WTC11 (cell line): ENCODE results near the gene TNFAIP8L1. TPM values are rescaled to one million over a fixed set of nuclear protein-coding genes. Genes with fewer than 3 reads are reported as not detected.

Experiments used
- ATAC-seq: fragments of 200-7000 bp; cut with Tn5 transposase; 2 replicates; pipeline ENCODE4 v1.10.0; 2021; ENCODE audit warnings: mild to moderate bottlenecking, moderate library complexity
- CTCF ChIA-PET: fragments of 300-600 bp; sonication (Branson Sonifier 250); formaldehyde crosslinking; loops from one replicate; lab custom pipeline; 2021; ENCODE audit warnings: antibody characterized with exemption; lab: Charles Lee
- POLR2A ChIA-PET: fragments of 350-600 bp; sonication (Branson Sonifier 250); formaldehyde crosslinking; loops from one replicate; lab custom pipeline; 2021; ENCODE audit warnings: antibody characterized with exemption; lab: Charles Lee
- DNase-seq: peaks from one replicate; pipeline ENCODE4 v3.0.0; 2021; ENCODE audit warnings: low spot score
- H3K27ac Mint-ChIP-seq: 2 replicates; pipeline ENCODE4 v1.8.0; 2021; ENCODE audit warnings: mixed read lengths
- H3K27me3 Mint-ChIP-seq: 2 replicates; pipeline ENCODE4 v1.8.0; 2021; ENCODE audit warnings: low read depth, mild to moderate bottlenecking, moderate library complexity, mixed read lengths
- H3K36me3 Mint-ChIP-seq: 2 replicates; pipeline ENCODE4 v1.8.0; 2021; ENCODE audit warnings: mixed read lengths
- H3K4me1 Mint-ChIP-seq: 2 replicates; pipeline ENCODE4 v1.8.0; 2022; ENCODE audit warnings: mixed read lengths
- H3K4me3 Mint-ChIP-seq: 2 replicates; pipeline ENCODE4 v1.8.0; 2021; ENCODE audit warnings: mild to moderate bottlenecking, moderate library complexity, mixed read lengths
- H3K9me3 Mint-ChIP-seq: 2 replicates; pipeline ENCODE4 v1.8.0; 2021; ENCODE audit warnings: mixed read lengths
- ATF1 ChIP-seq: sonication (generic); formaldehyde crosslinking; IDR thresholded peaks from 2 replicates; pipeline ENCODE4 v1.8.1; 2023; ENCODE audit warnings: mild to moderate bottlenecking, moderate library complexity, missing genetic modification reagents
- CBFB ChIP-seq: sonication (generic); formaldehyde crosslinking; IDR thresholded peaks from 2 replicates; pipeline ENCODE4 v1.8.1; 2022; ENCODE audit warnings: mild to moderate bottlenecking, low read depth, missing genetic modification reagents
- ELF4 ChIP-seq: sonication (generic); formaldehyde crosslinking; IDR thresholded peaks from 2 replicates; pipeline ENCODE4 v1.8.1; 2022; ENCODE audit warnings: low read depth, mild to moderate bottlenecking, moderate library complexity, missing genetic modification reagents
- ESRRA ChIP-seq: sonication (generic); formaldehyde crosslinking; IDR thresholded peaks from 2 replicates; pipeline ENCODE4 v1.8.1; 2022; ENCODE audit warnings: mild to moderate bottlenecking, missing genetic modification reagents, borderline replicate concordance
- ETV6 ChIP-seq: sonication (generic); formaldehyde crosslinking; IDR thresholded peaks from 2 replicates; pipeline ENCODE4 v1.8.1; 2022; ENCODE audit warnings: mild to moderate bottlenecking, missing genetic modification reagents
- FOXP1 ChIP-seq: sonication (generic); formaldehyde crosslinking; IDR thresholded peaks from 2 replicates; pipeline ENCODE4 v1.8.0; 2022; ENCODE audit warnings: missing genetic modification reagents, mild to moderate bottlenecking, moderate library complexity, borderline replicate concordance
- IRF2 ChIP-seq: sonication (generic); formaldehyde crosslinking; IDR thresholded peaks from 2 replicates; pipeline ENCODE4 v1.8.0; 2022; ENCODE audit warnings: low read depth, missing genetic modification reagents, borderline replicate concordance
- KAT7 ChIP-seq: sonication (generic); formaldehyde crosslinking; IDR thresholded peaks from 2 replicates; pipeline ENCODE4 v1.8.1; 2023; ENCODE audit warnings: missing genetic modification reagents, mild to moderate bottlenecking, borderline replicate concordance
- MYBL2 ChIP-seq: sonication (generic); formaldehyde crosslinking; IDR thresholded peaks from 2 replicates; pipeline ENCODE4 v1.8.1; 2023; ENCODE audit warnings: mild to moderate bottlenecking, moderate library complexity, missing genetic modification reagents
- NFE2L1 ChIP-seq: sonication (generic); formaldehyde crosslinking; IDR thresholded peaks from 2 replicates; pipeline ENCODE4 v1.8.1; 2023; ENCODE audit warnings: missing genetic modification reagents
- NR1H2 ChIP-seq: sonication (generic); formaldehyde crosslinking; IDR thresholded peaks from 2 replicates; pipeline ENCODE4 v1.9.0; 2021; ENCODE audit warnings: mild to moderate bottlenecking, moderate library complexity, missing genetic modification reagents
- NR2C2 ChIP-seq: sonication (generic); formaldehyde crosslinking; IDR thresholded peaks from 2 replicates; pipeline ENCODE4 v1.8.0; 2022; ENCODE audit warnings: mild to moderate bottlenecking, missing genetic modification reagents
- NR3C1 ChIP-seq: sonication (generic); formaldehyde crosslinking; conservative IDR thresholded peaks from 2 replicates; pipeline ENCODE4 v1.8.1; 2023; ENCODE audit warnings: low read depth, mild to moderate bottlenecking, missing genetic modification reagents
- PRRX2 ChIP-seq: fragments of 250-450 bp; sonication (Bioruptor Pico); IDR thresholded peaks from 2 replicates; pipeline ENCODE4 v1.8.0; 2021; ENCODE audit warnings: mild to moderate bottlenecking
- RORB ChIP-seq: fragments of 250-450 bp; sonication (Bioruptor Pico); IDR thresholded peaks from 2 replicates; pipeline ENCODE4 v1.9.0; 2021; ENCODE audit warnings: mild to moderate bottlenecking
- SOX15 ChIP-seq: fragments of 250-450 bp; sonication (Bioruptor Pico); IDR thresholded peaks from 2 replicates; pipeline ENCODE4 v1.9.0; 2021; ENCODE audit warnings: mild to moderate bottlenecking
- ZNF138 ChIP-seq: sonication (generic); formaldehyde crosslinking; conservative IDR thresholded peaks from 2 replicates; pipeline ENCODE4 v1.8.1; 2022; ENCODE audit warnings: mild to moderate bottlenecking, moderate library complexity, missing genetic modification reagents
- ZNF232 ChIP-seq: sonication (generic); formaldehyde crosslinking; IDR thresholded peaks from 2 replicates; pipeline ENCODE4 v1.8.0; 2022; ENCODE audit warnings: mild to moderate bottlenecking, missing genetic modification reagents
- ZNF416 ChIP-seq: fragments of 250-450 bp; sonication (Bioruptor Pico); IDR thresholded peaks from 2 replicates; pipeline ENCODE4 v1.9.0; 2021; ENCODE audit warnings: mild to moderate bottlenecking, inconsistent platforms
- total RNA-seq: library from RNA; stranded (reverse); gene quantifications from 3 replicates; pipeline ENCODE4 v1.2.3, GENCODE V29; 2021
- TF ChIP-seq, protein P1 (sequence below): sonication (generic); formaldehyde crosslinking; IDR thresholded peaks from 2 replicates; pipeline ENCODE4 v1.8.0; 2022; ENCODE audit warnings: mild to moderate bottlenecking, missing genetic modification reagents
- TF ChIP-seq, protein P2 (sequence below): fragments of 250-450 bp; sonication (Bioruptor Pico); conservative IDR thresholded peaks from 2 replicates; pipeline ENCODE4 v1.9.0; 2021; ENCODE audit warnings: mild to moderate bottlenecking
- TF ChIP-seq, protein P3 (sequence below): sonication (generic); formaldehyde crosslinking; IDR thresholded peaks from 2 replicates; pipeline ENCODE4 v1.8.0; 2022; ENCODE audit warnings: mild to moderate bottlenecking, missing genetic modification reagents
- TF ChIP-seq, protein P4 (sequence below): sonication (generic); formaldehyde crosslinking; IDR thresholded peaks from 2 replicates; pipeline ENCODE4 v1.8.0; 2023; ENCODE audit warnings: missing genetic modification reagents
- TF ChIP-seq, protein P5 (sequence below): sonication (generic); formaldehyde crosslinking; IDR thresholded peaks from 2 replicates; pipeline ENCODE4 v1.8.1; 2022; ENCODE audit warnings: mild to moderate bottlenecking, missing genetic modification reagents, moderate library complexity, borderline replicate concordance

The TNFAIP8L1 gene
- total RNA-seq, 1 experiment from 2014 or later: 8.7 TPM

DNA sequence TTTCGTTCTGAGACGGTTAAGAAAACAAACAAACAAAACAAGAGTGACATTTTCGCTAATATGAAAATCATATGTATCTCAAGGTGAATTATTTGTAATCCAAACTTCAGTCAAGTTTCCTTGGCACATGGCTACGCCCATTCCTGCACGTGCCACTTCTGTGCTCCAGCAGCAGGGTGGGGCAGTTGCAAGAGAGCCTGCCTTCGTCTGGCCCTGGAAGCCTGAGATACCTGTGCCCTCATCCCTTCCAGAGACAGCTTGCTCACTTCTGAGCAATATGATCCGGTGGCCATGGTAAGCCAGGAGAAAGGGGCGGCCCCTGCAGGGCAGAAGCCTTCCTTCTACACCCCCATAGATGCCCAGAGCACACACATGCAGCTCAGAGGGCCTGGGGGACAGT, 62.2 kb downstream of the TNFAIP8L1 start:
- ATAC-seq: no peak
- TF ChIP-seq ESRRA: no peak
- no peak for TF ChIP-seq NR2C2 (CRISPR knock-in tag)
- no peak for TF ChIP-seq CBFB (CRISPR knock-in tag)
- no peak for TF ChIP-seq SOX15 (CRISPR knock-in tag)
- TF ChIP-seq ZNF232: no peak
- no peak overlapping the region for H3K27ac Mint-ChIP-seq
- DNase-seq: no peak
- no peaks in the 10 kb centered on the region for H3K27me3 Mint-ChIP-seq
- no peaks in the 10 kb centered on the region for H3K9me3 Mint-ChIP-seq
- H3K36me3 Mint-ChIP-seq: peaks cover 31% of the 10 kb centered on the region
- H3K4me1 Mint-ChIP-seq: no peaks in the 10 kb centered on the region
- POLR2A ChIA-PET: no interaction called here
- CTCF ChIA-PET: interaction anchor here (1.4 kb wide), 1 partner anchor 24 kb away, joined by 4 read pairs; no protein-coding TSS in a partner anchor
- H3K4me3 Mint-ChIP-seq: no peak overlapping the region

DNA sequence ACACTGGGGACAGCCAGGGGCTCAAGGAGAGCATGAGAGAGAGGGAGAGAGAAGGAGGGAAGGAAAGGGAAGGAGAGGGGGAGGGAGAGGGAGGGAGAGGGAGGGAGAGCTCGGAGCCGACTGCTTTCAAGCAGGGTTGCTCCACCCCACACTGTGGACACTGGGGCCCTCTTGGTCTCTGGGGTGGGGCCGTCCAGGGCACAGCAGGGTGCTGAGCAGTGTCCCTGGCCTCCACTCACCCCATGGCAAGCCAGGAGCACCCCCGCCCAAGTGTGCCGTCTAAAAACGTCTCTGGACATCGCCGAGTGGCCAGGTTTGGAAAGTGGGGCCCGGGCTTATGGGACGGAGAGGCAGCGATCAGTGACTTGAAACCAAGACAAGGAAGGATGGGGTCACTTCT, 63.4 kb downstream of the TNFAIP8L1 start:
- no peak overlapping the region for H3K27ac Mint-ChIP-seq
- H3K36me3 Mint-ChIP-seq: peaks cover 24% of the 10 kb centered on the region
- ChIA-PET POLR2A (interaction anchor here (0.7 kb wide), 1 partner anchor 197 kb away, joined by 3 read pairs; no protein-coding TSS in a partner anchor), CTCF (no interaction called here)
- DNase-seq (no peak), ATAC-seq (no peak)
- H3K27me3 Mint-ChIP-seq: no peaks in the 10 kb centered on the region
- no peaks in the 10 kb centered on the region for H3K4me1 Mint-ChIP-seq
- H3K9me3 Mint-ChIP-seq: no peaks in the 10 kb centered on the region
- TF ChIP-seq KAT7 (no peak), ELF4 (CRISPR knock-in tag) (no peak), MYBL2 (CRISPR knock-in tag) (no peak), ETV6 (CRISPR knock-in tag) (no peak)
- TF ChIP-seq, protein P1, sequence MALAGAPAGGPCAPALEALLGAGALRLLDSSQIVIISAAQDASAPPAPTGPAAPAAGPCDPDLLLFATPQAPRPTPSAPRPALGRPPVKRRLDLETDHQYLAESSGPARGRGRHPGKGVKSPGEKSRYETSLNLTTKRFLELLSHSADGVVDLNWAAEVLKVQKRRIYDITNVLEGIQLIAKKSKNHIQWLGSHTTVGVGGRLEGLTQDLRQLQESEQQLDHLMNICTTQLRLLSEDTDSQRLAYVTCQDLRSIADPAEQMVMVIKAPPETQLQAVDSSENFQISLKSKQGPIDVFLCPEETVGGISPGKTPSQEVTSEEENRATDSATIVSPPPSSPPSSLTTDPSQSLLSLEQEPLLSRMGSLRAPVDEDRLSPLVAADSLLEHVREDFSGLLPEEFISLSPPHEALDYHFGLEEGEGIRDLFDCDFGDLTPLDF: no peak
- TF ChIP-seq, protein P2, sequence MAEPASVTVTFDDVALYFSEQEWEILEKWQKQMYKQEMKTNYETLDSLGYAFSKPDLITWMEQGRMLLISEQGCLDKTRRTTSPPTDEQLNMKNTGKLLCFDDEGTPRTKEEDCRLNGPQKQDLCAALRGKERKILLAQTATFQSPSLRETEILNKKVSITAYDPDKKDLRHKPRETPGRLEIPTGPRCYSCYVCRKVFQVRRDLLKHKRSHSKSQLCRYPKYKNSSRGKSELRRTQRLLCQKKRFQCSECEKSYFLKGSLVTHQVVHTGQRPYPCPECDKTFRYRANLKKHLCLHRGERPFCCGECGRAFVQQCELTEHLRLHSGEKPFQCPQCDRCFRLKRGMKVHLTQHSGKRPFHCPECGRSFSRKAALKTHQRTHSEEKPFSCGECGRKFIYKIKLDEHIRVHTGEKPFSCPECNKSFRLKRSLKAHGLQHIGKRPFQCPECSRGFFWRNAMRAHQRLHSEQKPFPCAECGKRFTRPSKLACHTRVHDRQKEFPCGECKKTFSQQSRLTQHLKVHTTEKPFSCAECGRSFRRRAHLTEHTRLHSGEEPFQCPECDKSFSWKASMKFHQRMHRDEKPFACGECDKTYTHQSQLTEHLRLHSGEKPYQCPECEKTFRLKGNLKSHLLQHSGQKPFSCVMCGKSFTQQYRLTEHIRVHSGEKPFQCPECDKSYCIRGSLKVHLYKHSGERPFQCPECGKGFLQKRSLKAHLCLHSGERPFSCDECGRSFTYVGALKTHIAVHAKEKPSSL (CRISPR knock-in tag): no peak
- no peak overlapping the region for H3K4me3 Mint-ChIP-seq

DNA sequence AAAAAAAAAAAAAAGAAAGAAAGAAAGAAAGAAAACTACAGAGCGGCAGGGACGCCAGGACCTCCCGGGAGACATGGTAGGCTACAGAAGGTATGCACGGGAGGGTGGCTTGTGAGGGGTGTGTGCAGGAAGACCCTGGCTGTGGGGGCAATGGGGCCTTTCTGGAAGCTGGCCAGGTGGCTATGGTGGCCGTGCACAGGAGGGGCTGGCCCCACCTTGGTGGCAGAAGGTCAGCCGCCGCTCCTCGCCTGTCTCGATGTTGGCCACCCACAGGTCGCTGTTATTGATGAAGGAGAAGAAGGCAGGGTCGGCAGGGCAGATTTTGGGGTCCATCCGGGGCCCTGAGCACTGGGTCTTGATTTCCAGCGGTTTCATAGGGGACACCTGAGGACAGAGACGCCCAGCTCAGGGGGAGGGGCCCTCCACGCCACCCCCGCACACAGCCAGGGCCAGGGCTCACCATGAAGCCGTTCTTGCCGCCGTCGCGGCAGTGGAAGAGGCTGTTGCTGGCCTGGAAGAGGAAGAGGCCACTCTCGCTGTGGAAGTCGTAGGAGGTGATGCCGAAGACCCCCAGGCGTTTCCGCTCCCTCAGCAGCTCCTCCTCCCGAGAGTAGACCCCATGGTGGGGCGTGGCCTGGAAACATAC, 64.5 kb downstream of the TNFAIP8L1 start:
- no peak for ATAC-seq
- no peak for DNase-seq
- POLR2A ChIA-PET: interaction anchor here (0.7 kb wide), 1 partner anchor 198 kb away, joined by 3 read pairs; no protein-coding TSS in a partner anchor
- CTCF ChIA-PET: interaction anchor here (0.6 kb wide), 1 partner anchor 37 kb away, joined by 3 read pairs; no protein-coding TSS in a partner anchor
- Mint-ChIP-seq H3K36me3 (peaks cover 22% of the 10 kb centered on the region), H3K27ac (no peak overlapping the region), H3K4me1 (no peaks in the 10 kb centered on the region), H3K27me3 (no peaks in the 10 kb centered on the region), H3K9me3 (no peaks in the 10 kb centered on the region), H3K4me3 (no peak overlapping the region)
- TF ChIP-seq IRF2 (CRISPR knock-in tag): no peak
- no peak for TF ChIP-seq NR1H2
- no peak for TF ChIP-seq PRRX2 (CRISPR knock-in tag)
- TF ChIP-seq ATF1: no peak
- TF ChIP-seq NR3C1 (CRISPR knock-in tag): no peak
- TF ChIP-seq, protein P3, sequence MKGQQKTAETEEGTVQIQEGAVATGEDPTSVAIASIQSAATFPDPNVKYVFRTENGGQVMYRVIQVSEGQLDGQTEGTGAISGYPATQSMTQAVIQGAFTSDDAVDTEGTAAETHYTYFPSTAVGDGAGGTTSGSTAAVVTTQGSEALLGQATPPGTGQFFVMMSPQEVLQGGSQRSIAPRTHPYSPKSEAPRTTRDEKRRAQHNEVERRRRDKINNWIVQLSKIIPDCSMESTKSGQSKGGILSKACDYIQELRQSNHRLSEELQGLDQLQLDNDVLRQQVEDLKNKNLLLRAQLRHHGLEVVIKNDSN: no peak
- no peak for TF ChIP-seq RORB (CRISPR knock-in tag)
- no peak for TF ChIP-seq ZNF416 (CRISPR knock-in tag)
- no peak for TF ChIP-seq FOXP1 (CRISPR knock-in tag)
- TF ChIP-seq NFE2L1 (CRISPR knock-in tag): no peak
- no peak for TF ChIP-seq ZNF232
- TF ChIP-seq, protein P4, sequence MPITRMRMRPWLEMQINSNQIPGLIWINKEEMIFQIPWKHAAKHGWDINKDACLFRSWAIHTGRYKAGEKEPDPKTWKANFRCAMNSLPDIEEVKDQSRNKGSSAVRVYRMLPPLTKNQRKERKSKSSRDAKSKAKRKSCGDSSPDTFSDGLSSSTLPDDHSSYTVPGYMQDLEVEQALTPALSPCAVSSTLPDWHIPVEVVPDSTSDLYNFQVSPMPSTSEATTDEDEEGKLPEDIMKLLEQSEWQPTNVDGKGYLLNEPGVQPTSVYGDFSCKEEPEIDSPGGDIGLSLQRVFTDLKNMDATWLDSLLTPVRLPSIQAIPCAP (CRISPR knock-in tag): no peak
- TF ChIP-seq, protein P5, sequence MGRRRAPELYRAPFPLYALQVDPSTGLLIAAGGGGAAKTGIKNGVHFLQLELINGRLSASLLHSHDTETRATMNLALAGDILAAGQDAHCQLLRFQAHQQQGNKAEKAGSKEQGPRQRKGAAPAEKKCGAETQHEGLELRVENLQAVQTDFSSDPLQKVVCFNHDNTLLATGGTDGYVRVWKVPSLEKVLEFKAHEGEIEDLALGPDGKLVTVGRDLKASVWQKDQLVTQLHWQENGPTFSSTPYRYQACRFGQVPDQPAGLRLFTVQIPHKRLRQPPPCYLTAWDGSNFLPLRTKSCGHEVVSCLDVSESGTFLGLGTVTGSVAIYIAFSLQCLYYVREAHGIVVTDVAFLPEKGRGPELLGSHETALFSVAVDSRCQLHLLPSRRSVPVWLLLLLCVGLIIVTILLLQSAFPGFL (CRISPR knock-in tag): no peak
- no peak for TF ChIP-seq ZNF138 (CRISPR knock-in tag)
- TF ChIP-seq, protein P2 (CRISPR knock-in tag): no peak
